Natural killer cell treated with Interleukin-12 subunit alpha and Interleukin-12 subunit beta and Interleukin-15 and Interleukin-18, amount 100 ng/mL, for 72 hours (primary cell): ENCODE data around the gene LRRC40. TPM values are rescaled to one million over a fixed set of nuclear protein-coding genes. Genes with fewer than 3 reads are reported as not detected.

Source experiments
- ATAC-seq, 2 donors: fragments of 150-1000 bp; cut with Tn5 transposase in 1 of 2; sonication (Bioruptor Pico), chemical (Tn5 transposase) in 1 of 2; 2 replicates each; pipeline ENCODE4 v1.10.0; 2021
- DNase-seq: peaks from one replicate; pipeline ENCODE4 v3.0.0; 2022; ENCODE audit warnings: low spot score
- H3K27ac Mint-ChIP-seq, 2 donors: 1 replicate in 1 of 2; 2 replicates in 1 of 2; pipeline ENCODE4 v1.8.0; 2022; ENCODE audit warnings: mixed read lengths in 2 of 2, mild to moderate bottlenecking in 1 of 2, moderate library complexity in 1 of 2
- H3K27me3 Mint-ChIP-seq, 2 donors: 1 replicate in 1 of 2; 2 replicates in 1 of 2; pipeline ENCODE4 v1.8.0; 2022; ENCODE audit warnings: mixed read lengths in 2 of 2
- H3K36me3 Mint-ChIP-seq: one replicate; pipeline ENCODE4 v1.8.0; 2022; ENCODE audit warnings: mixed read lengths
- H3K4me1 Mint-ChIP-seq, 2 donors: 1 replicate in 1 of 2; 2 replicates in 1 of 2; pipeline ENCODE4 v1.8.0; 2022; ENCODE audit warnings: low read depth in 2 of 2, mixed read lengths in 2 of 2, mild to moderate bottlenecking in 1 of 2
- H3K4me3 Mint-ChIP-seq: one replicate; pipeline ENCODE4 v1.8.0; 2022; ENCODE audit warnings: mixed read lengths
- H3K9me3 Mint-ChIP-seq: 2 replicates; pipeline ENCODE4 v1.8.0; 2022; ENCODE audit warnings: mixed read lengths
- total RNA-seq, 2 donors: library from RNA; stranded (reverse); gene quantifications; one replicate each; pipeline ENCODE4 v1.2.3, GENCODE V29; 2022

LRRC40 gene
- total RNA-seq = 10 to 100 TPM; 18.2 to 20.4 TPM

- Mint-ChIP-seq H3K36me3 (no peaks in the 10 kb centered on the region), H3K27me3 (no peaks in the 10 kb centered on the region), H3K27ac (peak within 1 kb of the TSS; percentile 97 to 99), H3K9me3 (no peaks in the 10 kb centered on the region), H3K4me3 (peak within 1 kb of the TSS; percentile 92), H3K4me1 (peaks cover 35 to 47% of the 10 kb centered on the region in 2 donors)
- ATAC-seq (peak; percentile 99 to 100), DNase-seq (peak; percentile 96)
These were observed at the start of gene LRRC40 for GRCh38 chr1:70205434-70206118. Gene LRRC40 (minus strand): TSS chr1:70205579. CDS start chr1:70205540, 39 bp downstream.

GRCh38 chr1:70248729-70249128, 43.4 kb upstream of the LRRC40 start:
- Mint-ChIP-seq H3K4me3 (no peak overlapping the region), H3K4me1 (peaks cover 16 to 26% of the 10 kb centered on the region in 2 donors), H3K27me3 (no peaks in the 10 kb centered on the region), H3K27ac (peak overlapping the region; percentile 51 to 92), H3K36me3 (peaks cover 47% of the 10 kb centered on the region), H3K9me3 (no peaks in the 10 kb centered on the region)
- ATAC-seq (no peak), DNase-seq (no peak)

- ATAC-seq (peak; percentile 60 to 80), DNase-seq (no peak)
- Mint-ChIP-seq H3K9me3 (no peaks in the 10 kb centered on the region), H3K36me3 (peaks cover 50% of the 10 kb centered on the region), H3K27ac (peak overlapping the region; percentile 51 to 92), H3K4me3 (no peak overlapping the region), H3K4me1 (peaks cover 14 to 29% of the 10 kb centered on the region in 2 donors), H3K27me3 (no peaks in the 10 kb centered on the region)
These were observed 42.4 kb upstream of the LRRC40 start for GRCh38 chr1:70247768-70248167.

- ATAC-seq (no peak), DNase-seq (no peak)
- no peak overlapping the region for H3K4me3 Mint-ChIP-seq
- H3K27me3 Mint-ChIP-seq = no peaks in the 10 kb centered on the region
- H3K4me1 Mint-ChIP-seq = peaks cover 14 to 29% of the 10 kb centered on the region in 2 donors
- peaks cover 50% of the 10 kb centered on the region for H3K36me3 Mint-ChIP-seq
- H3K9me3 Mint-ChIP-seq = no peaks in the 10 kb centered on the region
- H3K27ac Mint-ChIP-seq = peak overlapping the region in 1 of 2 donors; percentile 92
These were observed 41.7 kb upstream of the LRRC40 start for GRCh38 chr1:70247122-70247521.

GRCh38 chr1:70239940-70240339, 34.6 kb upstream of the LRRC40 start:
- no peak for DNase-seq
- H3K27me3 Mint-ChIP-seq = no peaks in the 10 kb centered on the region
- no peak for ATAC-seq
- H3K9me3 Mint-ChIP-seq = no peaks in the 10 kb centered on the region
- peaks cover 0 to 4% of the 10 kb centered on the region in 2 donors for H3K4me1 Mint-ChIP-seq
- H3K36me3 Mint-ChIP-seq = peaks cover 33% of the 10 kb centered on the region
- no peak overlapping the region for H3K27ac Mint-ChIP-seq
- no peak overlapping the region for H3K4me3 Mint-ChIP-seq

- no peak for ATAC-seq
These were observed 29.4 kb upstream of the LRRC40 start for GRCh38 chr1:70234733-70235132.

GRCh38 chr1:70231475-70231874, 26.1 kb upstream of the LRRC40 start:
- Mint-ChIP-seq H3K27me3 (no peaks in the 10 kb centered on the region), H3K36me3 (peaks cover 35% of the 10 kb centered on the region), H3K9me3 (no peaks in the 10 kb centered on the region), H3K4me3 (no peak overlapping the region), H3K27ac (no peak overlapping the region), H3K4me1 (peaks cover 25 to 30% of the 10 kb centered on the region in 2 donors)
- DNase-seq = no peak
- no peak for ATAC-seq

More at GRCh38 chr1:70234733-70235132, 29.4 kb upstream of the LRRC40 start:
- H3K27ac Mint-ChIP-seq = no peak overlapping the region
- H3K4me1 Mint-ChIP-seq = peaks cover 5 to 8% of the 10 kb centered on the region in 2 donors
- H3K4me3 Mint-ChIP-seq = no peak overlapping the region
- DNase-seq = no peak
- H3K9me3 Mint-ChIP-seq = no peaks in the 10 kb centered on the region
- no peaks in the 10 kb centered on the region for H3K27me3 Mint-ChIP-seq
- H3K36me3 Mint-ChIP-seq = peaks cover 32% of the 10 kb centered on the region

GRCh38 chr1:70228670-70229069, 23.3 kb upstream of the LRRC40 start:
- Mint-ChIP-seq H3K27ac (peak overlapping the region; percentile 69 to 83), H3K36me3 (peaks cover 39% of the 10 kb centered on the region), H3K27me3 (no peaks in the 10 kb centered on the region), H3K9me3 (no peaks in the 10 kb centered on the region), H3K4me1 (peaks cover 31 to 43% of the 10 kb centered on the region in 2 donors), H3K4me3 (no peak overlapping the region)
- ATAC-seq = no peak
- DNase-seq = no peak

GRCh38 chr1:70227439-70227838, 22.1 kb upstream of the LRRC40 start:
- peaks cover 37 to 55% of the 10 kb centered on the region in 2 donors for H3K4me1 Mint-ChIP-seq

GRCh38 chr1:70224954-70225353, 19.6 kb upstream of the LRRC40 start:
- ATAC-seq (no peak), DNase-seq (no peak)
- H3K27ac Mint-ChIP-seq = peak overlapping the region in 1 of 2 donors; percentile 90
- no peaks in the 10 kb centered on the region for H3K9me3 Mint-ChIP-seq
- no peaks in the 10 kb centered on the region for H3K27me3 Mint-ChIP-seq
- H3K4me1 Mint-ChIP-seq = peaks cover 42 to 68% of the 10 kb centered on the region in 2 donors
- peaks cover 26% of the 10 kb centered on the region for H3K36me3 Mint-ChIP-seq
- H3K4me3 Mint-ChIP-seq = no peak overlapping the region

More at GRCh38 chr1:70227439-70227838, 22.1 kb upstream of the LRRC40 start:
- no peaks in the 10 kb centered on the region for H3K9me3 Mint-ChIP-seq
- DNase-seq (no peak), ATAC-seq (peak; percentile 53 to 60)
- no peaks in the 10 kb centered on the region for H3K27me3 Mint-ChIP-seq
- H3K27ac Mint-ChIP-seq = peak overlapping the region; percentile 69 to 83
- H3K4me3 Mint-ChIP-seq = peak overlapping the region; percentile 32
- H3K36me3 Mint-ChIP-seq = peaks cover 37% of the 10 kb centered on the region

GRCh38 chr1:70222716-70223235, 17.4 kb upstream of the LRRC40 start:
- DNase-seq (no peak), ATAC-seq (no peak)
- Mint-ChIP-seq H3K4me3 (peak overlapping the region; percentile 88), H3K36me3 (peaks cover 19% of the 10 kb centered on the region), H3K27me3 (no peaks in the 10 kb centered on the region), H3K27ac (peak overlapping the region; percentile 90 to 97), H3K4me1 (peaks cover 39 to 59% of the 10 kb centered on the region in 2 donors), H3K9me3 (no peaks in the 10 kb centered on the region)

GRCh38 chr1:70221238-70222121, 16.1 kb upstream of the LRRC40 start, which contains the start of gene SRSF11:
Gene SRSF11 (plus strand): TSS chr1:70221380. CDS start chr1:70221637, 257 bp downstream.
- DNase-seq (peak; percentile 95), ATAC-seq (peak; percentile 99 to 100)
- H3K4me3 Mint-ChIP-seq = peak within 1 kb of the TSS; percentile 88
- peaks cover 32 to 46% of the 10 kb centered on the region in 2 donors for H3K4me1 Mint-ChIP-seq
- no peaks in the 10 kb centered on the region for H3K9me3 Mint-ChIP-seq
- peak within 1 kb of the TSS; percentile 90 to 97 for H3K27ac Mint-ChIP-seq
- H3K27me3 Mint-ChIP-seq = no peaks in the 10 kb centered on the region
- H3K36me3 Mint-ChIP-seq = peaks cover 19% of the 10 kb centered on the region

- H3K27ac Mint-ChIP-seq = peak overlapping the region; percentile 90 to 97
- H3K4me1 Mint-ChIP-seq = peaks cover 32 to 46% of the 10 kb centered on the region in 2 donors
- H3K4me3 Mint-ChIP-seq = peak overlapping the region; percentile 88
- peaks cover 19% of the 10 kb centered on the region for H3K36me3 Mint-ChIP-seq
- H3K9me3 Mint-ChIP-seq = no peaks in the 10 kb centered on the region
- DNase-seq (no peak), ATAC-seq (no peak)
- no peaks in the 10 kb centered on the region for H3K27me3 Mint-ChIP-seq
These were observed 15.3 kb upstream of the LRRC40 start for GRCh38 chr1:70220517-70221237.
